AG04450 (cell line): ENCODE results near the gene GYPE. TPM values are rescaled to one million over a fixed set of nuclear protein-coding genes. Genes with fewer than 3 reads are reported as not detected.
"Not testable (repeated sequence)": the region's sequence is repeated elsewhere in the genome, so short reads cannot be mapped to it uniquely, and the experiment has no call there.

Experiments
- CTCF ChIA-PET: fragments of 300-600, 350-600 bp; formaldehyde crosslinking; extraction: SDS; loops from one replicate; lab custom pipeline; 2022; ENCODE audit warnings: antibody characterized with exemption, inconsistent platforms; lab: Charles Lee
- POLR2A ChIA-PET: fragments of 350-600 bp; formaldehyde crosslinking; extraction: SDS; loops from one replicate; lab custom pipeline; 2021; ENCODE audit warnings: antibody characterized with exemption, inconsistent platforms; lab: Yijun Ruan, JAX
- DNase-seq: peaks from one replicate; pipeline ENCODE4 v3.0.0-alpha.2; 2011; ENCODE audit warnings: low read depth, low spot score
- H3K27ac ChIP-seq: one replicate; pipeline ENCODE4 v1.5.1; 2012; ENCODE audit warnings: low read depth, low read length, control low read depth
- H3K27me3 ChIP-seq: one replicate; pipeline ENCODE4 v1.6.0; 2012; ENCODE audit warnings: low read length; ENCODE audit not compliant: control insufficient read depth, insufficient read depth
- H3K4me3 ChIP-seq: 2 replicates; pipeline ENCODE4 v1.5.1; 2011; ENCODE audit warnings: mild to moderate bottlenecking, low read depth, low read length, control low read depth
- H3K9me3 ChIP-seq: 2 replicates; pipeline ENCODE4 v1.5.1; 2012; ENCODE audit warnings: low read length; ENCODE audit not compliant: control insufficient read depth, insufficient read depth
- polyA minus RNA-seq: library from RNA; depleted of rRNA, polyadenylated mRNA; stranded (reverse); fragments of >200 nt; gene quantifications from 2 replicates; pipeline ENCODE4 v1.2.3, GENCODE V29; 2011; rRNA and poly(A)+ RNA removed
- polyA plus RNA-seq: library from polyadenylated mRNA; depleted of rRNA; stranded (reverse); fragments of >200 nt; gene quantifications from 2 replicates; pipeline ENCODE4 v1.2.3, GENCODE V29; 2011; rRNA removed
- TF ChIP-seq, protein P1 (sequence below): IDR thresholded peaks from 2 replicates; pipeline ENCODE4 v1.5.1; 2011; ENCODE audit warnings: low read depth, low read length, control low read depth, inconsistent platforms

Gene GYPE
- polyA plus RNA-seq = 1.6 TPM in 2 replicates
- 0.32 and 1.0 TPM in 2 replicates for polyA minus RNA-seq

DNA sequence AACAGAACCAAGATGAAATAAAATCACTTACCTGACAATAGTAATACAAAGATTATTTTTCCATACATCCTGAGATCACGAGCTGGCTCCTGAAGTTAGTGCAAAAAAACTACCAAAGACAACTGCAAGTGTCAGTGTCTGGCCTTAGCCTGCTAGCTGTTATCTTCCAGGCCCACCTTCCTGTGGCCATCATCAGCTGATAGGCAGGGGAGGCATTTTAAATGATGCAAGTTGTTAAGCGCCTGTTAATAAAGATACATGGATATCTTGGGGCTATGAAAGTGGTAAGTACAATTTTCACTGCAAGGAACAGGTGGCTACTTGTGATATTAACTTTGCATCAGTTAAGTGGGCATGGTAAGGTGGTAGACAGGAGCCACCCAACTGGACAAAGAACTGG lies at the start of gene GYPE:
TSS of gene GYPE (minus strand) at position 120 of the 400 bp plus-strand sequence. CDS start at position 68, 52 bp downstream.
- CTCF ChIA-PET, H3K27me3 ChIP-seq, DNase-seq, H3K27ac ChIP-seq, H3K9me3 ChIP-seq, H3K4me3 ChIP-seq, POLR2A ChIA-PET: not testable (repeated sequence)

DNA sequence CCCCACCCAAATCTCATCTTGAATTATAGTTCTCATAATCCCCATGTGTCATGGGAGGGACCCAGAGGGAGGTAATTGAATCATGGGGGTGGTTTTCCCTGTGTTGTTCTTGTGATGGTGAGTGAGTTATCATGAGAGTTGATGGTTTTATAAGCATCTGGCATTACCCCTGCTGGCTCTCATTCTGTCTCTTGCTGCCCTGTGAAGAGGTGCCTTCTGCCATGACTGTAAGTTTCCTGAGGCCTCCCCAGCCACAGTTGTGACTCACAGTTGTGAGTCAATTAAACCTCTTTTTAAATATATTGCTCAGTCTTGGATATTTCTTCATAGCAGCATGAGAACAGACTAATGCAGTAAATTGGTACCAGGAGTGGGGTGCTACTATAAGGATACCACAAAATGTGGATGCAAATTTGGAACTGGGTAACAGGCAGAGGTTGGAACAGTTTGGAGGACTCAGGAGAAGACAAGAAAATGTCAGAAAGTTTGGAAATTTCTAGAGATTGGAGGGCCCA lies 46.2 kb upstream of the GYPE start:
- POLR2A ChIA-PET, DNase-seq, H3K27ac ChIP-seq, H3K4me3 ChIP-seq, H3K9me3 ChIP-seq, H3K27me3 ChIP-seq, CTCF ChIA-PET: not testable (repeated sequence)

DNA sequence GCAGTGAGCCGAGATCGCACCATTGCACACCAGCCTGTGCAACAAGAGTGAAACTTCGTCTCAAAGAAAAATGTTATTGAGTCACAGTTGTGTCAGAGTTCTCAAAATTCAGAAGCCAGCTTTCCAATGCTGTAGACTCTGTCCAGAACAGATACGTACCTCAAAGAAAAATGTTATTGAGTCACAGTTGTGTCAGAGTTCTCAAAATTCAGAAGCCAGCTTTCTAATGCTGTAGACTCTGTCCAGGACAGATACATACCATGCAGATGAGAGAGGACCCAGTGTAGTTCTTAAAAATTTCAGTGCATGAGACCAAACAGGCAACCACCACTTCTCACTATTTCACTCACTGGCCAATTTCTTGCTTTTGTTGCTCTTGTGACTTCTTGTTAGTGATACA lies 45.6 kb upstream of the GYPE start:
- POLR2A ChIA-PET, DNase-seq, H3K27me3 ChIP-seq, H3K9me3 ChIP-seq, H3K4me3 ChIP-seq, H3K27ac ChIP-seq: not testable (repeated sequence)
- CTCF ChIA-PET = interaction anchor here (0.6 kb wide), 1 partner anchor 177 kb away, joined by 3 read pairs; no protein-coding TSS in a partner anchor

DNA sequence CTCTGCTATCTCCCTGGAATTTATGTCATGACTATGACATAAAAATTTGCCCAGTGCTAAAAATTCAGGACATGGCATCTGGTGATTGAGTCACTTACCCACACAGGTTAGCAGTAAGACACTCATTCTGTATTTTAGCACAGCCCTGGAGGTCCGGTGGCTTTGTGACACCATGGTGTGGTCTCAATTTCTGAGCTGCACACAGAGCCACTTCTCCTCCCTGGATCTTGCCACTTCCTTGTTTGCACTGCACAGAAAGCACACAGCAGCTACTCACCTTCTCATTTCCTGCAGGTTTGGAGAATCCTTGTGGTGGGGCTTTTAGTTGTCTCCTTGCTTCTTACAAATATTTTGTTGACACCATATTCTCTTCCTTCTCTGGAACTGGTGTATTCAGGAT lies 44.8 kb upstream of the GYPE start:
- DNase-seq, H3K4me3 ChIP-seq, H3K27me3 ChIP-seq, H3K27ac ChIP-seq, POLR2A ChIA-PET, H3K9me3 ChIP-seq, CTCF ChIA-PET: not testable (repeated sequence)

DNA sequence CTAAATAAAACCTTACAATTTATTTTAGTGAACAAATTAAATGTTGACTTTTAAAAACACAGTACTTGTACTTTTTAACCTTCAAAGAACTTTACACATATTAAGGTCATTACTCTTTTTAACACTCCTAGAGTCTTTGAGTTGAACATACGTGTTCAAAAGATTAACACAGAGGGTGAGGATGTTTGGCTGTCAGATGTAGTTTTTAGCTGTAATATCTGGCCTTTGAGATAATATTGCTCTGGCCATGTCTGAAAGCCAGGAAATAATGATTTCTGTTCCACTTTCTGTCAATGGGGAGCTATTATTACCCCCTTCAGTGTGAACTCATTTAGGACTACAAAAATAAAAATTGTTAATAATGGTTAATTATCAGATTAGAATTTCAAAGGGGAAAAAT lies 42.1 kb upstream of the GYPE start:
- DNase-seq, H3K27me3 ChIP-seq, H3K9me3 ChIP-seq, POLR2A ChIA-PET, H3K27ac ChIP-seq, H3K4me3 ChIP-seq, CTCF ChIA-PET: not testable (repeated sequence)

DNA sequence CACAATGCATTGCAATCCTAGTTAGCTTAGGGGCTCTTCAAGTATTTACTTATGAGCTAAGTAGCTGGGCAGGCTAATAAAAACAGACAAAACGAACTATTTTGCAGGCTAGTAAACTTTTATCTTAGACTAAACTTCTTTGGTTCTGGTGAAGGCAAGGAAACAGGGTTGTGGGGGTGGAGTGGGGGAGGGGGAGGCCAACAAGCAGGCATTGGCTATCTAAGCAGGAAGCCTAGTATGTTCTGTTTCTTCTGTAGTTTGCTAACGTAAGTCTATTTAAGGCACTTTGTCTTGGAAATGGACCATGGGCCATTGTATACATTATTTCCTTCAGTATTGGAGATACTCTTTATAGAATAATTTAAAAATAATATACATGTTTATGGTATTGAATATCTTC lies 35.3 kb upstream of the GYPE start:
- H3K9me3 ChIP-seq, H3K4me3 ChIP-seq, DNase-seq, POLR2A ChIA-PET, H3K27ac ChIP-seq, H3K27me3 ChIP-seq, CTCF ChIA-PET: not testable (repeated sequence)

DNA sequence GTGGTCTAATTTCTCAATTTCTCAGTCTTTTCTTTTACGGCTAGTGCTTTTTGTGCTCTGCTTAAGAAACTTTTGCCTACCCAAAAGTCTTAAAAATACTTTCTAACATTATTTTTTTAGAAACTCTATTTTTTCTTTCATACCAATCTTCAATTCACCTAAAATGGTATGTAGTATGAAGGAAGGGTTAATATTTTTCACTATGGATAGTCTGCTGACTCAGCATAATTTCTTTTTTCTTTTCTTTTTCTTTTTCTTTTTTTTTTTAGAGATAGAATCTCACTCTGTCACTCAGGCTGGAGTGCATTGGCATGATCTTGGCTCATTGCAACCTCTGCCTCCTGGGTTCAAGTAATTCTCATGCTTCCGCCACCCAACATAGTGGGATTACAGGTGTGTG lies 34.2 kb upstream of the GYPE start:
- ChIA-PET POLR2A (no interaction called here), CTCF (no interaction called here)
- TF ChIP-seq, protein P1, sequence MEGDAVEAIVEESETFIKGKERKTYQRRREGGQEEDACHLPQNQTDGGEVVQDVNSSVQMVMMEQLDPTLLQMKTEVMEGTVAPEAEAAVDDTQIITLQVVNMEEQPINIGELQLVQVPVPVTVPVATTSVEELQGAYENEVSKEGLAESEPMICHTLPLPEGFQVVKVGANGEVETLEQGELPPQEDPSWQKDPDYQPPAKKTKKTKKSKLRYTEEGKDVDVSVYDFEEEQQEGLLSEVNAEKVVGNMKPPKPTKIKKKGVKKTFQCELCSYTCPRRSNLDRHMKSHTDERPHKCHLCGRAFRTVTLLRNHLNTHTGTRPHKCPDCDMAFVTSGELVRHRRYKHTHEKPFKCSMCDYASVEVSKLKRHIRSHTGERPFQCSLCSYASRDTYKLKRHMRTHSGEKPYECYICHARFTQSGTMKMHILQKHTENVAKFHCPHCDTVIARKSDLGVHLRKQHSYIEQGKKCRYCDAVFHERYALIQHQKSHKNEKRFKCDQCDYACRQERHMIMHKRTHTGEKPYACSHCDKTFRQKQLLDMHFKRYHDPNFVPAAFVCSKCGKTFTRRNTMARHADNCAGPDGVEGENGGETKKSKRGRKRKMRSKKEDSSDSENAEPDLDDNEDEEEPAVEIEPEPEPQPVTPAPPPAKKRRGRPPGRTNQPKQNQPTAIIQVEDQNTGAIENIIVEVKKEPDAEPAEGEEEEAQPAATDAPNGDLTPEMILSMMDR = no peak
- Histone ChIP-seq H3K27ac (no peak overlapping the region), H3K9me3 (no peaks in the 10 kb centered on the region), H3K4me3 (no peak overlapping the region), H3K27me3 (no peaks in the 10 kb centered on the region)
- no peak for DNase-seq

DNA sequence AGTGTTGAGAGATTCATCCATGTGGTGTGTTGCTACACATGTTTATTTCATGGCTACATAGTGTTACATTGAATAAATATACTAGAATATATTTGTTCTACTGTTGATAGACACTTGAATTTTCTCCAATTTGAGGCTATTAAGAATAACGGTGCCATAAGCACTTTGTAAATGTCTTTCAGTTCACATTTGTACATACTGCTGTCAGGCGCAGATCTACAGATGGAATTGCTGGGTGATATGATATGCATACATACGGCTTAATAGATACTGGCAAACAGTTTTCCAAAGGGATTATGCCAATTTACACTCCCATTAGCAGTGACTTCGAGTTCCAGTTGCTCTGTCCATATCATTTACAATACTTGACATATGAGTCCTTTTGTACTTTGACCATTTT lies 33.5 kb upstream of the GYPE start:
- POLR2A ChIA-PET, H3K27ac ChIP-seq, H3K4me3 ChIP-seq, CTCF ChIA-PET, H3K9me3 ChIP-seq, DNase-seq, H3K27me3 ChIP-seq: not testable (repeated sequence)
